KG1 (cell line): ENCODE measurements around the gene CPPED1.
"Not testable (repeated sequence)": the region's sequence is repeated elsewhere in the genome, so short reads cannot be mapped to it uniquely, and the experiment has no call there.

ENCODE experiments used
- DNase-seq: peaks from one replicate; lab custom pipeline; 2025; lab: John Stamatoyannopoulos, UW

Gene CPPED1

DNA sequence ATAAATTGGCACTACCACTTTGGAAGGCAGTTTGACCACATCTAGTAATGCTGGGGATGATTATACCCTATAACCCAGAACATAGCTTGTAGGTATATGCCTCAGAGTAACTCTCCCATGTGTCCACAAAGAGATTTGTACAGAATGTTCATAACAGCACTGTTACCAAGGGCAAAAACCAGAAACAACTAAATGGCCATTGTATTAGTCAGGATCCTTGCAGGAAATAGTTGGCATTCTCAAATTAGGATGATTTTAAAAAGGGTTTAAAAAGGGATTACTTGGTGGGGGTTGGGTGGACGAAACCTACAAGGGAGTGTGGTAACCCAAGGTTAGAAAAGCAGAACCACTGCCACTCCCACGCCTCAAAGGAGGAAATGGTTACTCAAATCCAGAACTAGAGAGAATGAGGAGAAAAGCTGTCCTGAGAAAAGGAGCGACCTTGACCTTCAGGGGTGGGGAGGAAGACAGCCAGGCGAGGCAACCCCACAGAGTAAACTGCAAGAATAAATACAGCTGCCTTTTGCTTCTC is 2.1 kb downstream of the CPPED1 start:
- DNase-seq, result peak; percentile 9

DNA sequence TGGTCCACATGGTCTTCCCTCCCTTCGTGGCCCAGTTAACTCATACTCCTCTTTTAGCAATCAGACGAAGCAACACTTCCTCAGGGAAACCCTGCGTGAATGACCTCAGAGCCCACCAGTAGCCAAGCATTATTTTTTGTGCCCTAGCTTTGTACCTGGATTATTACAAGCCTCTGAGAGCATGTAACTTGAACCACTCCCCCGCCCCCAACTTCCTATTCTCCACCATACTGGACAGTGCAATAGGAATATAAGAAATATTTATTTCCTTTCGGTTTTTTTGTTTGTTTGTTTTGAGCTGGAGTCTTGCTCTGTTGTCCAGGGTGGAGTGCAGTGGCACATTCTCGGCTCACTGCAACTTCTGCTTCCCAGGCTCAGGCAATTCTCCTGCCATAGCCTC is 2.9 kb downstream of the CPPED1 start:
- no peak for DNase-seq

DNA sequence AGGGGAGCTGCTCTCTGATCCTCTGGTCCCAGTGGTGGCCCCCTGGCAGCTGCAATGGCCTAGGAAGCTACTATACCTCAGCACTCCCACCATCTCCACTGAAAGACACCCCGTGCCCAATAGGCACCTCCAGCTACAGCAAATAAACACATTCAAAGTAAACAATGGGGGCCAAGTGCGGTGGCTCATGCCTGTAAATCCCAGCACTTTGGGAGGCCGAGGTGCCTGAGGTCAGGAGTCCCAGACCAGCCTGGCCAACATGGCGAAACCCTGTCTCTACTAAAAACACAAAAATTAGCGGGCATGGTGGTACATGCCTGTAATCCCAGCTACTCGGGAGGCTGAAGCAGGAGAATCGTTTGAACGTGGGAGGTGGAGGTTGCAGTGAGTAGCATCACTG is 3.7 kb downstream of the CPPED1 start:
- not testable (repeated sequence) for DNase-seq

- DNase-seq, result no peak
Observed at GRCh38 chr16:12798846-12799245, 4.8 kb downstream of the CPPED1 start.

- DNase-seq, result no peak
Observed at GRCh38 chr16:12798171-12798570, 5.5 kb downstream of the CPPED1 start.

DNA sequence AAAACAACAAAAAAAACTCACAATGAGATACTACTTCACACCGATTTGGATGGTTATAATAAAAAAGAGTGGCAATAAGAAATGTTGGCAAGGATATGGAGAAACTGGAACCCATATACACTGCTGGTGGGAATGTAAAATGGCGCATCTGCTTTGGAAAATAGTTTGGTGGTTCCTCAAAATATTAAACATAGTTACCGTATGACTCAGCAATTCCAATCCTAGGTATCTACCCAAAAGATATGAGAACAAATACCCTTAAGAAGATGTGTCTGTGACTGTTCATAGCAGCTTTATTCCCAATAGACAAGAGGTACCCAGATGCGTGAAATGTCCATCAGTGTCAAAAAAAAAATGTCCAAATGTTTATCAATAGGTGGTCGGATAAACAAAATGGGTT is 7.2 kb downstream of the CPPED1 start:
- no peak for DNase-seq

GRCh38 chr16:12794486-12795387 is 8.9 kb downstream of the CPPED1 start:
- no peak for DNase-seq

GRCh38 chr16:12793865-12794240 is 9.8 kb downstream of the CPPED1 start:
- DNase-seq, result no peak

DNA sequence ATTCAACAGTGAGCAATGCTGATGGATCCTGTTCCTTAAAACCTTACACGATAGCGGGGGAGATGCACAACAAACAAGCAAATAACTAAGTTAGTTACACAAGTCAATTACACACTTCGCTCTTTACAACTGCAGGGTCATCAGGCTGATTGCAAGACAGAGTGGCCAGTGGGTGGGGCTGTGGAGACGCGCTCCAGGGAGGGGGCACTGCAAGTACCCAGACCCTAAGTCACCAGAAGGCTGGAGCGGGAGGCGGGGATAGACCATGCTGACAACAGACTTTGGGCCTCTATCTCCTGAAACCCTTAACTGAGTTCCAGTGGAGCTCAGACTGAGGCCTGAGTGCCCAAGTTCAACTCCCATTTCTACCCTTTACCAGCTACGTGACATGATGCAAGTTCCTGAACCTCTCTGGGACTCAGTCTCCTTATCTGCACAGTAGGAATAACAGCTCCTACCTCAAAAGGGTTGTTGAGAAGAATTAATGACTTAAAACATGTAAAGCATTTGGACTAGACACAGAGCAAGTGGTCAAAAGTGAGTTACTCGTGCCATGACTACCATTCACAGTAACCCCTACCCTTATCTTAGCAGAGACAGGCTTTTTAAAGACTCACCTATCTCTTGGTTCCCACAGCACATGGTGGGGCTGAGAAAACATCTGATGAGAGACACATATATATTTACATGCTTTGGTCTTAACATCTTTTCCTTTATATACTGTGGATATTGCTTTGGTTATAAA is 10.4 kb downstream of the CPPED1 start:
- no peak for DNase-seq

DNA sequence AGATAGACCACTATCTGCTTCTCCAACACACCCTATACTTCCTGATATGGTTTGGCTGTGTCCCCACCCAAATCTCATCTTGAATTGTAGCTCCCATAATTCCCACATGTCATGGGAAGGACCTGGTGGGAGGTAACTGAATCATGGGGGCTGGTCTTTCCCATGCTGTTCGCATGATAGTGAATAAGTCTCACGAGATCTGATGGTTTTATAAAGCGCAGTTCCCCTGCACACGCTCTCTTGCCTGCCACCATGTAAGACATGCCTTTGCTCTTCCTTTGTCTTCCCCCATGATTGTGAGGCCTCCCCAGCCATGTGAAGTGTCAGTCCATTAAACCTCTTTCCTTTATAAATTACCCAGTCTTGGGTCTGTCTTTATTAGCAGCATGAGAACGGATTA is 11.2 kb downstream of the CPPED1 start:
- DNase-seq, result not testable (repeated sequence)

GRCh38 chr16:12791340-12791739 is 12.3 kb downstream of the CPPED1 start:
- no peak for DNase-seq

- no peak for DNase-seq
Observed at GRCh38 chr16:12788758-12789157, 14.9 kb downstream of the CPPED1 start.

GRCh38 chr16:12786081-12786480 is 17.6 kb downstream of the CPPED1 start:
- no peak for DNase-seq

GRCh38 chr16:12784076-12784475 is 19.6 kb downstream of the CPPED1 start:
- DNase-seq, result no peak

- DNase-seq, result no peak
Observed at GRCh38 chr16:12781777-12782176, 21.9 kb downstream of the CPPED1 start.

DNA sequence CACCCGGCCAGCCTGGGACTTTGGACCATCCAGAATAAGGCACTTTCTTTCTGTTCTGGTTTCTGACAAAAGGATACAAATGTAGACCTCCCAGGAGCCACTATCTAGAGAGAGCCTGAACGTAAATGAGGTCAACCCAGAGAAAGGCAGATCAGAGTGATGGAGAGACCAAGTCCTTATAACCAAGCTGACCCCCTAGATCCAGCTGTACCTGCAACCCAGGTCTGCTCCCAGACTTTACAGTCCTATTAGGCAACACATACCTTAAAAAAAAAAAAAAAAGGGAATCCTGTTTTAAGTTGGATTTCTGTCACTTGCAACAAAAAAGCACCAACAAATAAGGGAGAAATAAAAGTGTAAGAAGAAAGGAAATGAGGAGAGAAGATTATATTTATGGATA is 23.2 kb downstream of the CPPED1 start:
- no peak for DNase-seq

DNA sequence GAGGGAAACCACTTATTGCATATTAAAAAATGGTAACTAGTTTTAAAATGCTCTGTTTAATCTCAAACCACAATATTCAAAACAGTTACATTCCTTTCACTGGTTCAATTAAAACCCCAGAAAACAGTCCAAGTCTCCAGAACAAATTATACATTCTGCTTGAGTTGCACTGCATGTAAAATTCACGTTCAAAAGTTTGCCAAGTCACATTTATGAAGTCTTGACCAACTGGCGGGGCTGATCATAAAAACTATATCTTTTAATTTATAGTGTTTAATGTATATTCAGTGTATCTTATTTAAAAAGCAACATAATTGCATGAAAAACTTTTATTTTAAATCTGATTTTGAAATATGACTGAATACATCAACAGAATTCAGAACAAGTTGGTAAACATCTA is 25.0 kb downstream of the CPPED1 start:
- no peak for DNase-seq

DNA sequence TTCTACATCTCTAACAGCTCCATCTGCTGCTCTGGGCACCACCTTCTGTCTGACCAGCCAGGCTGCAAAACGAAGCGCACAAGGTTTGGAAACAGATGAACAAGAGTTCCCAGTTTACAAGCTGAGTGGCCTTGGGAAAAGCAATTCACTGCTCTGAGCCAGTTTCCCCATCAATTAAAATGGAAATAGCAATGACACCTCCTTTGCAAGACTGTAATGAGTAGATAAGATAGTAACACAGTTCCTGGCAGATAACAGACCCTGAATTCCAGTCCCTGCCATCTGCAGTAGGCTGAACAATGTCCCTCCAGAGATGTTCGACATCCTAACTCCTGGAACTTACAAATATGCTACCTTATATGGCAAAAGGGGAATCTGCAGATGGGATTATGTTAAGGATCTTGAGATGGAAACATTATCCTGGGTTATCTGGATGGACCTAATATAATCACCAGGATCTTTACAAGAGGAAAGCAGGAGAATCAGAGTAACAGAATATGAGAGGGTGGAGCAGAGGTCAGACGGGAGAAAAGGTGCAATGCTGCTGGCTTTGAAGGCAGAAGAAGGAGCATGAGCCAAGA is 27.9 kb downstream of the CPPED1 start:
- no peak for DNase-seq

- no peak for DNase-seq
Observed at GRCh38 chr16:12773221-12773620, 30.5 kb downstream of the CPPED1 start.

DNA sequence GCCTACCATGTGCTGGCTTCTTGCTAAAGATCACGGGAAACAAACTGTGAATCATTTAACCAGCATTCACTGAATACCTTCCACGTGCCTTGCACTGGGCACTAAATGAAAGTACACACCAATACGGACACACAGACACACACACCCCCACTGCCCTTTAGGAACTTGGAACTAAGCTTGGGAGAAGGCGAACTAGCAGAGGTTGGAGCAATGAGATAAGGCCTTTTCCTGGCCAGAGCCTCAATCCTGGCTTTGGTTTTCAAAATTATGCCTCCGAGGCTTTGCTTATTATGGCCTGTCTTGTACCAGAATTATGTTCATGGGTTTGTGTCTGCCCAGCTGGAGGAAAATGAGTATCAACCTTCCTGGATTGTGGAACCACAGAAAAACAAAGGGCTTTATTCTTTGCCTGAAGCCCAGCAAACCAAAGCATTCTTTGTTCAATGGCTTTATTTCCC is 32.3 kb downstream of the CPPED1 start:
- DNase-seq, result no peak

GRCh38 chr16:12769525-12769924 is 34.2 kb downstream of the CPPED1 start:
- DNase-seq, result no peak

DNA sequence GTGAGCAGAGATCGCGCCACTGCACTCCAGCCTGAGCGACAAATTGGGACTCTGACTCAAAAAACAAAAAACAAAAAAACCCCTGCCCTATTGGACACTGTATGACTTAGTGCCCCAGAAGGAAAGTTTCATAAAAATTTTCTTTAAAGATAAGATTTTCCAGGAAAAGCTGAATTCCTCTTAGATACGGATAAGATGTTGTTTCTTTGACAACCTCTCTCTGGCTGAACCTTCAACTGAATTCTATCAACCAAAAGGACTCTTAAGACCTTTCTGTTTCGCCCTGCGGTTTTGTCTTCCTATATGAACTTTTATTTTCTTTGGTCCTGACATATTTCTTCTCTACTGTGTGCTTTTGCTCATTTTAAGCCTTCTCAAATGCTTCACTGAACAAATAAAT is 35.8 kb downstream of the CPPED1 start:
- no peak for DNase-seq

- no peak for DNase-seq
Observed at GRCh38 chr16:12766853-12767252, 36.8 kb downstream of the CPPED1 start.
